ENCODE data around the gene GUCA1C.

The GUCA1C gene

DNA sequence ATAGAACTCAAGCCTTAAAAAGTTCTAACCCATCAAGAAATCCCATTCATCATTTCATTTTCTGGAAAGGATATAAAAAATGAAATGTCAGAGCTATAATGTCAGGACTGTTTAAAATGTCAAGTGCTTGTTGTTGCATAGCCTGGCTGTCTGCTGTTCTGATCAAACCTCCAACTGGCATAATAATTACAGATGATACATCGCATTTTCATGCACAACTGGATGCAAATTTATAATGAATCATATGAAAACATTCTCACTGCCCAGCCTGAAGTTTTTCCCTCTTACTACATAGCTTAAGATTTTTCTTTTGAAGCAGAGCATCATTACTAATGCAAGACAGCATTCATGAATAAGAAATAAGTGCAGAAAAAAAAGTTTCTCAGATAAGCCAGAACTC, 46.5 kb downstream of the GUCA1C start:
- DNase-seq (ENCODE audit: low read depth): no peak

DNA sequence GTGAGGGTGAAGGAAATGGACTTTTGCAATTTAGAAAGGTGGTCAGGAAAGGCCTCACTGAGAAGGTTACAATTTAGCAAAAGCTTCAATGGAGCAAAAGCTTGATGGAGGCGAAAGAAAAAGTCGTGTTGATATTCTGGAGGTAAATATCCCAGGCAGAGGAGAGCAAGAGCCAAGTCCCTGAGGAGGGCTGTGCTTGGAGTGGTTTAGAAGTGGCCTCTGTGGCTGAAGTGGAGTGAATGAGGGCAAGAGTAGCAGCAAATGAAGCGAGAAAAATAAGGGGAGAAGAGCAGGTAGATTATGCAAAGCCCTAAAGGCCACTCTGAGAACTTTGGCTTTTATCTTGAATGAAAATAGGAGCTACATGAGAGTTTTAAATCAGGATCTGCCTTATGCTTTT, 54.1 kb downstream of the GUCA1C start:
- no peak for DNase-seq (ENCODE audit: low read depth)

DNA sequence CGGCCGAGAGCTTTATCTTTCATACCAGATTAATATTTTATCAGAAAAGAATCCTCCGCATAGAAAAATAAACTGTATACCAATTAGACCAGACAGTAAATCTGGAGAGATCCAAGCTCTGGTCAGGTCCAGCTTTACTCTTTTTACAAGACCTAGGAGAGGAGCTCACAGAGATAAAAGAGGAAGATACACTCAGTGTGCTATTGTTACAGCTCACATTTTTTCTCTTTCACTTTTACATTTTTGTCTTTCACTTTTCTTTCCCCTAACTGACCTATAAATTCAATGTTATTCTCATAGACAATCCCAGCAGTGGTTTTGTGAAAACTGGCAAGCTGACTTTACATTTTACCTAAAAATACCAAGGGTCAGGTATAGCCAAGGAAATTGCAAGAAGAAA, 55.8 kb downstream of the GUCA1C start:
- no peak for DNase-seq (ENCODE audit: low read depth)

DNA sequence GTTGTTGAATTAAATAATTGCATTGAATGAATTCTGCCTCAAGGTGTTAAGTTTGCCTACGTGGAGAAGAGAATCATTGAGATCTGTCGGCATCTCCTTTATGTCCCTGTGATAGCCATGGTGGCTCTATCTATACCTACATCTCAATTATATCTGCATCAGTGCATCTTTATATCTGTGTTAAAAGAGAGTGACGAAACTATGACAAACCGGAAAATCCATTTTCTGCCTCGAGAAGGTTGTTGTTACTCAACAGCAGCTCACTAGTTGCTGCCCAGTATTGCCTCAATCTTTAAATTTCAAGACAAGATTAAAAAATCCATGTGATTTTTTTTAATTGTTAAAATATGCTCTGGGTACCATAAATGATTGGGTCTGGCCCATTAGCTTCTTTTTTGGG, 58.7 kb downstream of the GUCA1C start:
- DNase-seq (ENCODE audit: low read depth): no peak

DNA sequence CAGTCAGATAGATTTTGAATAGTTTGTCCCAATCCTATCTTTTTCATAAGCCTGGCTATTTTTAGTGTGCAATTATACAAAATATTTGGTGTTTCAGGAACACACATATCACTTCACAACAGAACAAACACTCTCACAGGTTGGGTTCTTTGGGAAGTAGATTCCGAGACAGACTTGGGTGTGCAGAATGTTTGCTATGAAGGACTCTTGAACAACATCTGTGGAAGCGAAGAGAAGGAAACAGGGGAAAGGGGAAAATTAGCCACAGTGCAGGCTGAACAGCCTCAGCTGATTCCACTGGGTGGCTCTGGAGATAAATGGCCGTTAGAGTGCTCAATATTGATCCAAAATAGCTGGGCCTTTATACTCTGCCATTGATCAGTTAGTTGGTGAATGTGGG, 61.8 kb downstream of the GUCA1C start:
- no peak for DNase-seq (ENCODE audit: low read depth)

DNA sequence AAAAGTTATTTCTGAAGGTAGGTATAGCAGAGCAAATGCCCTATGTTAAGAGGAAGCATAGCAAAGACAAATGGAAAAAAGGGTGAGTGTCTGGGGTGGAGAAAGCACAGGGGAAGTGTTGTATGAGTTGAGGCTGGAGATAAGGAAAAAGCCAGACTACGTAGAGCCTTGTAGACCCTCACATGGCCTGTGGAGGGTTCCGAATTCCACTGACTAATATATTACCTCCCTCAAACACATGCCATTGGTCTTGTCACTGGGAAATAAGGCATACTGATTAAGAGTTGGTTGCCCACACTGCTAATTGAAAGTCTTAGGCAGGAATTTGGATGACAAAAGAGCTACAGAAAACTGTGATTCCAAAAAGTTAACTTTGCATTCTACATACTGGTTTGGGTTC, 65.9 kb downstream of the GUCA1C start:
- no peak for DNase-seq (ENCODE audit: low read depth)

DNA sequence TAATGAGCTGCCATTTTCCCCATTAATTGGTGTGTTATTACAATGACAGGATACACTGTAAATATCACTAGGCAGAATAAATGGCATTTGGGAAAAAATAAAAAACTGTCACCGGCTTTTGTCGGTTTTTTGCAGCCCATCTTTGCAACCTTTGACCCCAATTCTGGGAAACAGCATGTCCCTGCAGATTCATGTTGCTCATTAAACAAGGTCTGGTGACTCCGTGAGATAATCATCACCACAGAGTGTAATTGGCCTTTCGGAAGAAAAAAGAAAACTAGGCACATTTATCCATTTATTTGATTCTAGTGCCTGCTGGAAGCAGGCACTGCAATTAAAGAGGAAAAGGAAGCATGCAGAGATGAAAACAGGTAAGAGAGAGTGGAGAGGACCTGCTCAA, 66.6 kb downstream of the GUCA1C start:
- no peak for DNase-seq (ENCODE audit: low read depth)

DNA sequence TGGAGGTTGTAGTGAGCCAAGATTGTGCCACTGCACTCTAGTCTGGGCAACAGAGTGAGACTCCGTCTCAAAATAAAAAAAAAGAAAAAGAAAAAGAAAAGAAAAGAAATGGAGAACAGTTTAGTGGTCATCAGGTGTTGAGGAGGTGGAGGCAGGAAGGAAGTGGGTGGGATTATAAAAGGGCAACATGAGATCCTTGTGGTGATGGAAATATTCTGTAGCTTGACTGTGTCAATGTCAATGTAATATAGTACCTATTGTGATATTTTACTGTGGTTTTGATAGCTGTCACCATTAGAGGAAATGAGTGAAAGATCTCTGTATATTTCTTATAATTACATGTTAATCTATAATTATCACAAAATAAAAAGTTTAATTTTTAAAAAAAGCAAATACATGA, 70.3 kb downstream of the GUCA1C start:
- DNase-seq (ENCODE audit: low read depth): no peak

DNA sequence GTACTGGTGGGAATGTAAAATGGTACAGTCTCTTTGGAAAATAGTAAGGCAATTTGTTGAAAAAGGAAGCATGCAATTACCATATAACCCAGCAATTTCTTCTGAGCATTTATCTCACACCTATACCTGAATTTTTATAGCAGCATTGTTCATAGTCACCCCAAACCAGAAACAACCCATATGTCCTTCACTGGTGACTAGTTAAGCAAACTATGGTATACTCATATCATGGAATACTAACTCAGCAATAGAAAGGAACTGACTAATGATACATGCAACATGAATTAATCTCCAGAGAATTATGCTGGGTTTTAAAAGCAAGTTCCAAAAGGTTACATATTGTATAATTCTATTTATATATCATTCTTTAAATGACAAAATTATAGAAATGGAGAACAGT, 70.9 kb downstream of the GUCA1C start:
- no peak for DNase-seq (ENCODE audit: low read depth)

DNA sequence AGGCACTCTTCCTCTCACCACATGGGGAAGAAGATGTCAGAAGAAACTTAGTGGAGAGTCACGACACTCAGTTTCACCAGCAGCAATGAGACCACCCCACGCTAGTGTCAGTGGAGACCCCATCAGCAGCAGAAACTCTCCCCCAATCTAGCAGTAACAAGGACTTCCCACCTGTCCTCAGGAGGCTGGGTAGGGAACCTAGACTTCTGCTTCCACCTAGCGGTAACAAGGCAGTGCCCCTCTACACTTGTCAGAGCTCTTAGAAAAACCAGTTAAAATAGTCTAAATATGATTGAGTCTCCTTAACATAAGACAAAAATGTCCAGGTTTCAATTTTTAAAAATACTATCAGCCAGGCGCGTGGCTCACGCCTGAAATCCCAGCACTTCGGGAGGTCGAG, 73.8 kb downstream of the GUCA1C start:
- no peak for DNase-seq (ENCODE audit: low read depth)

DNA sequence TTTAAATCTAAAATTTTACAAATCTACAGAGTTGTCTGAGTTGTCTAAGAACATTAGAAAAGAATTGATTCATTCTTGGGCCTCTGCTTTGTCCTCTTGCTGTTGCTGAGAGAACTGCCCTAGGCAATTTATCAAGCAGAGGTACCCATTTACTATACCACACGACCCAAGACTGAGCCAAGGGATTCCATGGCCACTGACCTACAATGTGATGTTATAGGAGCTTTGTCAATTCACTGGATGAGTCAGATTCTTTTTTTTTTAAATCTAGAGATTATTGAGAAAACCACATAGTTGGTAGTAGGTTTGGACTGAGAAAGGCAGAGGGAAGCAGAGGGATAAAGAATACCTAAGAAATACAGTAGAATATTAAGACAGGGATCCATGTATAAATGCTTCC, 75.8 kb downstream of the GUCA1C start:
- DNase-seq (ENCODE audit: low read depth): no peak

DNA sequence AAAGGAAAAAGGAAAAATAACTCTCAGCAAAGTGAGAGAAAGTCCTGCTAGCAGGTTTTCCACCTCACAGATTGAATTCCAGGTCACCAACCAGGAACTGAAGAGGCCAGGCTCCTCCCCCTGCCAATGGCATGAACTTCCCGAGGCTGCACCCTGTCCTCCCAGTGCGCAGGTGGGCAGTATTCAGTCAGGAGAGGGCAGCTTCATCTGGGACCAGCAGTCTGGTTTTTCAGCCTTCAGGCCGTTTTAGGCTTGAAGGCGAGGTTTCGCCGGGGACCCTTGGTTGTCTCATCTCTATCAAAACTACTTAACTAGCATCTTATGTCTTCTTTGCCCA, 89.9 kb downstream of the GUCA1C start:
- no peak for DNase-seq (ENCODE audit: low read depth)

DNA sequence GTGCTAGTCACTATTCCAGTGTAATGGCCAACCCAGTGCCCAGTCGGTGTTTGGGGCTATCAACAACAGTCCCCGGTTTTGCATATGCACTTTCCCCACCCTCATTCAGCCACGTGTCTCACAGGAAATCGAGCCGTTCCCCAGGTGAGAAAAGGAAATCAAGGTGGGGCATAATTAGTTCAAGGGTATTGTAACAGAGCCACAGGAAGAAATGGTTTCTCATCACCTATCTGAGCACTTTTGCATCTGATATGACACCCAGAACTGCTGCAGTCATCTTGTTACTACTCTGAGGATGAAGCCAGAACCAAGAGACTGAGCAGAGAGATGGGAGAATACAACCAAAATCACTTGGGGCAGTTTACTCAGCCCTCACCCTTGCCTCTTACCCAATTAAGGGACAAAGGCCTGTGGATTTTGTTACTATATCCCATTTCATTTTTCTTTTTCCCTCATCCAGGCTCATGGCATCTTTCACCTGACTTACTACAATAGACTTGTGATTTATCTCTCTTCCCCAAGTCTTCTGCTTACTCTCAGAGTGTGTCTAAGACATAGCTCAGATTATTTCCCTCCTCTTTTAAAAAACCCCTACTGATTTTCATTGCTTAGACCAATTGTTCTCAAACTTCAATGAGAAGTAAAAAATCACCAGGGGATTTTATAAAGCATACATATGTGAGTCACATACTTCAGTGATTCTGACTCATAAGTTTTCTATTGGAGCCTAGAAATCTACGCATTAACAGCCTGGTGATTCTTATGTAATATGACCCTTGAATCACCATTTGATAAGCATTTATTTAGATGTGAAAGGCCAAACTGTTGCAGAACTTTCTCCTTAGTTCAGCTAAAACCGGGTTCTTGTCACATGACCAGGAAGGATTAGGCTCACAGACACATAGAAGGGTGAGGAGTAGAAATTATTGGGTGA, 90.5 kb downstream of the GUCA1C start:
- no peak for DNase-seq (ENCODE audit: low read depth)

DNA sequence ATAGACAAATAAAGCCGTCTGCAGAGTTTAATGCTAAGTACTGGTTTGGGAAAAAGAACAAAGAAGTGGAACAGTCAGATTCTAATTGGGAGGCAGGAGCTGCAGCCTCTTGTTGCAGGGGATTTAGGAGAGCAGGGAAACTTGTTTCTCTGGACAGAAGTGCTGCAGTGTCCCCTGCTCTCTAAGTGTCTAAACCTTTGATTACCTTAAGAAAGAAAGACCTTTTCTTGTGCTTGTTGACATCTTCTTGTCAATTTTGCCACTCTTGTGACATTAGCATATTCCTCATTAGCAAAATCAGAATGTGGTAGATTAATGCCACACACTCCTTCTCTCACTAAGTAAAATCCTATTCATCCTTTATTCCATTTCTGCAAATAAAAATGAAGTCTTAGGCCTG, 92.3 kb downstream of the GUCA1C start:
- DNase-seq (ENCODE audit: low read depth): no peak
